ENCODE measurements around the gene LMBRD2. TPM values are rescaled to one million over a fixed set of nuclear protein-coding genes. Genes with fewer than 3 reads are reported as not detected.

LMBRD2 gene
- total and polyA plus RNA-seq, 10 of the 15 experiments (the other 5 are each of a cell fraction or from before 2014, with no cell fraction given) = 0.90 to 9.8 (median 6.5) TPM

DNA sequence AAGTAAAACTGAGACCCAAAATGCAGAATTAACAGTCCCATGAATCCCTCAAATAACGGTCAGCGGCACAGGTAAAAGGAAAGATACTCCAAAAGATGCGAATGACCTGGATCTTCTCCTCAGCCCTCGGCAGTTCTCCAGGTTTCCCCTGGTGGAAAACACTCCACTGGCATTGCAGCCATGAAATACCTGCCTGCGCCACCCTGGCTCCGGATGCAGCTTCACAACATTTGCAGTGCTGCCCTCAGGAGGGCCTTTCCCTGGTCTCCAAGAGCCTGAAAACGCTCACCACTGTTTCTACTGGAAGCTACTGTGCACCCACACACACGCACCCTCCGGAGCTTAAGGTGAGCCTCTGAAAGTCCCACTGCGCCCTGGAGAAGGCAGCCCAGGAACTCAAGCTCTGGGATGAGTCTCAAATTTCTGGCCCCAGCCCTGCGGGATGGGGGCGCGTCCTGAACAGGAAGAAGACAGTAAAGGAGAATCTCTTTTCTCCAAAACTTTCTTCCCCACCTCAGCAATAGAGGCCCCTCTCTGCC is 85.6 kb downstream of the LMBRD2 start:
- H3K36me3 ChIP-seq (ENCODE audit: control insufficient read depth in 2 of 2, insufficient read depth in 2 of 2, low read length in 1 of 2) = no peaks in the 10 kb centered on the region
- no TSS peak for BruUV-seq (replicated peaks)
- no peak overlapping the region for H3K4me3 ChIP-seq
- H3K79me2 ChIP-seq (ENCODE audit: control insufficient read depth, insufficient read depth, low read length) = no peaks in the 10 kb centered on the region
- WGBS (ENCODE audit: insufficient coverage, insufficient replicate concordance, low lambda C conversion rate, missing lambda C conversion rate) = 28% methylated on average over 13 of the region's 13 CpGs
- DNase-seq (ENCODE audit: low read depth, low spot score) (no peak), FAIRE-seq (no peak), ATAC-seq (no peak)
- no peak overlapping the region for H3K9ac ChIP-seq (ENCODE audit: control insufficient read depth, insufficient read depth, low read length)
- intact Hi-C loops (cut with micrococcal nuclease; ENCODE audit: unreplicated experiment) (no loop called here), in situ Hi-C loops (cut with MboI) (no loop called here)
- no peak overlapping the region for H2AFZ ChIP-seq (ENCODE audit: control insufficient read depth, low read depth, low read length)
- no peaks in the 10 kb centered on the region for H3K4me1 ChIP-seq (ENCODE audit: control insufficient read depth, insufficient read depth, low read length)
- no peak overlapping the region for H3K27ac ChIP-seq (ENCODE audit: control insufficient read depth, insufficient read depth)
- ChIA-PET CTCF (interaction anchor here (1.5 kb wide), 1 partner anchor 13 kb away, joined by 6 read pairs; no protein-coding TSS in a partner anchor), RAD21 (ENCODE audit: unreplicated experiment) (no interaction called here), SMC1A (ENCODE audit: uncharacterized antibody, unreplicated experiment) (no interaction called here), POLR2A (no interaction called here)
- no peaks in the 10 kb centered on the region for H4K20me1 ChIP-seq (ENCODE audit: control insufficient read depth, insufficient read depth)
- H3K4me2 ChIP-seq (ENCODE audit: control insufficient read depth, insufficient read depth) = no peak overlapping the region
- no peaks in the 10 kb centered on the region for H3K9me3 ChIP-seq (replicated peaks; ENCODE audit: control insufficient read depth, insufficient read depth, low read length)
- H3K27me3 ChIP-seq (replicated peaks in 1 of 2; ENCODE audit: control insufficient read depth in 2 of 2, insufficient read depth in 2 of 2, low read length in 1 of 2) = peaks cover 0 to 7% of the 10 kb centered on the region in 2 experiments; a peak in 2 of 4 replicates
- TF ChIP-seq TBL1XR1 (IDR thresholded peaks at IDR 0.05; ENCODE audit: low read depth, low read length) (no peak), FOS (IDR thresholded peaks at IDR 0.05; ENCODE audit: borderline replicate concordance, extremely low read depth, insufficient read length) (no peak), DPF2 (IDR thresholded peaks at IDR 0.05) (no peak), CREB1 (IDR thresholded peaks at IDR 0.05; ENCODE audit: low read depth) (no peak), MLLT1 (IDR thresholded peaks at IDR 0.05) (no peak), ZNF384 (IDR thresholded peaks at IDR 0.05; ENCODE audit: borderline replicate concordance, low read depth, low read length) (no peak), PKNOX1 (IDR thresholded peaks at IDR 0.05) (no peak)
- TF ChIP-seq, protein P1, sequence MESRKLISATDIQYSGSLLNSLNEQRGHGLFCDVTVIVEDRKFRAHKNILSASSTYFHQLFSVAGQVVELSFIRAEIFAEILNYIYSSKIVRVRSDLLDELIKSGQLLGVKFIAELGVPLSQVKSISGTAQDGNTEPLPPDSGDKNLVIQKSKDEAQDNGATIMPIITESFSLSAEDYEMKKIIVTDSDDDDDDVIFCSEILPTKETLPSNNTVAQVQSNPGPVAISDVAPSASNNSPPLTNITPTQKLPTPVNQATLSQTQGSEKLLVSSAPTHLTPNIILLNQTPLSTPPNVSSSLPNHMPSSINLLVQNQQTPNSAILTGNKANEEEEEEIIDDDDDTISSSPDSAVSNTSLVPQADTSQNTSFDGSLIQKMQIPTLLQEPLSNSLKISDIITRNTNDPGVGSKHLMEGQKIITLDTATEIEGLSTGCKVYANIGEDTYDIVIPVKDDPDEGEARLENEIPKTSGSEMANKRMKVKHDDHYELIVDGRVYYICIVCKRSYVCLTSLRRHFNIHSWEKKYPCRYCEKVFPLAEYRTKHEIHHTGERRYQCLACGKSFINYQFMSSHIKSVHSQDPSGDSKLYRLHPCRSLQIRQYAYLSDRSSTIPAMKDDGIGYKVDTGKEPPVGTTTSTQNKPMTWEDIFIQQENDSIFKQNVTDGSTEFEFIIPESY (IDR thresholded peaks at IDR 0.05) = no peak
- TF ChIP-seq, protein P2, sequence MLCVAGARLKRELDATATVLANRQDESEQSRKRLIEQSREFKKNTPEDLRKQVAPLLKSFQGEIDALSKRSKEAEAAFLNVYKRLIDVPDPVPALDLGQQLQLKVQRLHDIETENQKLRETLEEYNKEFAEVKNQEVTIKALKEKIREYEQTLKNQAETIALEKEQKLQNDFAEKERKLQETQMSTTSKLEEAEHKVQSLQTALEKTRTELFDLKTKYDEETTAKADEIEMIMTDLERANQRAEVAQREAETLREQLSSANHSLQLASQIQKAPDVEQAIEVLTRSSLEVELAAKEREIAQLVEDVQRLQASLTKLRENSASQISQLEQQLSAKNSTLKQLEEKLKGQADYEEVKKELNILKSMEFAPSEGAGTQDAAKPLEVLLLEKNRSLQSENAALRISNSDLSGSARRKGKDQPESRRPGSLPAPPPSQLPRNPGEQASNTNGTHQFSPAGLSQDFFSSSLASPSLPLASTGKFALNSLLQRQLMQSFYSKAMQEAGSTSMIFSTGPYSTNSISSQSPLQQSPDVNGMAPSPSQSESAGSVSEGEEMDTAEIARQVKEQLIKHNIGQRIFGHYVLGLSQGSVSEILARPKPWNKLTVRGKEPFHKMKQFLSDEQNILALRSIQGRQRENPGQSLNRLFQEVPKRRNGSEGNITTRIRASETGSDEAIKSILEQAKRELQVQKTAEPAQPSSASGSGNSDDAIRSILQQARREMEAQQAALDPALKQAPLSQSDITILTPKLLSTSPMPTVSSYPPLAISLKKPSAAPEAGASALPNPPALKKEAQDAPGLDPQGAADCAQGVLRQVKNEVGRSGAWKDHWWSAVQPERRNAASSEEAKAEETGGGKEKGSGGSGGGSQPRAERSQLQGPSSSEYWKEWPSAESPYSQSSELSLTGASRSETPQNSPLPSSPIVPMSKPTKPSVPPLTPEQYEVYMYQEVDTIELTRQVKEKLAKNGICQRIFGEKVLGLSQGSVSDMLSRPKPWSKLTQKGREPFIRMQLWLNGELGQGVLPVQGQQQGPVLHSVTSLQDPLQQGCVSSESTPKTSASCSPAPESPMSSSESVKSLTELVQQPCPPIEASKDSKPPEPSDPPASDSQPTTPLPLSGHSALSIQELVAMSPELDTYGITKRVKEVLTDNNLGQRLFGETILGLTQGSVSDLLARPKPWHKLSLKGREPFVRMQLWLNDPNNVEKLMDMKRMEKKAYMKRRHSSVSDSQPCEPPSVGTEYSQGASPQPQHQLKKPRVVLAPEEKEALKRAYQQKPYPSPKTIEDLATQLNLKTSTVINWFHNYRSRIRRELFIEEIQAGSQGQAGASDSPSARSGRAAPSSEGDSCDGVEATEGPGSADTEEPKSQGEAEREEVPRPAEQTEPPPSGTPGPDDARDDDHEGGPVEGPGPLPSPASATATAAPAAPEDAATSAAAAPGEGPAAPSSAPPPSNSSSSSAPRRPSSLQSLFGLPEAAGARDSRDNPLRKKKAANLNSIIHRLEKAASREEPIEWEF (IDR thresholded peaks at IDR 0.05; ENCODE audit: insufficient replicate concordance, low read depth, low read length) = no peak
- TF ChIP-seq, protein P3, sequence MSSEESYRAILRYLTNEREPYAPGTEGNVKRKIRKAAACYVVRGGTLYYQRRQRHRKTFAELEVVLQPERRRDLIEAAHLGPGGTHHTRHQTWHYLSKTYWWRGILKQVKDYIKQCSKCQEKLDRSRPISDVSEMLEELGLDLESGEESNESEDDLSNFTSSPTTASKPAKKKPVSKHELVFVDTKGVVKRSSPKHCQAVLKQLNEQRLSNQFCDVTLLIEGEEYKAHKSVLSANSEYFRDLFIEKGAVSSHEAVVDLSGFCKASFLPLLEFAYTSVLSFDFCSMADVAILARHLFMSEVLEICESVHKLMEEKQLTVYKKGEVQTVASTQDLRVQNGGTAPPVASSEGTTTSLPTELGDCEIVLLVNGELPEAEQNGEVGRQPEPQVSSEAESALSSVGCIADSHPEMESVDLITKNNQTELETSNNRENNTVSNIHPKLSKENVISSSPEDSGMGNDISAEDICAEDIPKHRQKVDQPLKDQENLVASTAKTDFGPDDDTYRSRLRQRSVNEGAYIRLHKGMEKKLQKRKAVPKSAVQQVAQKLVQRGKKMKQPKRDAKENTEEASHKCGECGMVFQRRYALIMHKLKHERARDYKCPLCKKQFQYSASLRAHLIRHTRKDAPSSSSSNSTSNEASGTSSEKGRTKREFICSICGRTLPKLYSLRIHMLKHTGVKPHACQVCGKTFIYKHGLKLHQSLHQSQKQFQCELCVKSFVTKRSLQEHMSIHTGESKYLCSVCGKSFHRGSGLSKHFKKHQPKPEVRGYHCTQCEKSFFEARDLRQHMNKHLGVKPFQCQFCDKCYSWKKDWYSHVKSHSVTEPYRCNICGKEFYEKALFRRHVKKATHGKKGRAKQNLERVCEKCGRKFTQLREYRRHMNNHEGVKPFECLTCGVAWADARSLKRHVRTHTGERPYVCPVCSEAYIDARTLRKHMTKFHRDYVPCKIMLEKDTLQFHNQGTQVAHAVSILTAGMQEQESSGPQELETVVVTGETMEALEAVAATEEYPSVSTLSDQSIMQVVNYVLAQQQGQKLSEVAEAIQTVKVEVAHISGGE (CRISPR knock-in tag; IDR thresholded peaks at IDR 0.05) = no peak
